ENCODE measurements around the gene FCGR1A.
"Not testable (repeated sequence)": the region's sequence is repeated elsewhere in the genome, so short reads cannot be mapped to it uniquely, and the experiment has no call there.

Gene FCGR1A

GRCh38 chr1:149777084-149777483 is 5.4 kb upstream of the FCGR1A start:
- not testable (repeated sequence) for DNase-seq (ENCODE audit: low read depth)

DNA sequence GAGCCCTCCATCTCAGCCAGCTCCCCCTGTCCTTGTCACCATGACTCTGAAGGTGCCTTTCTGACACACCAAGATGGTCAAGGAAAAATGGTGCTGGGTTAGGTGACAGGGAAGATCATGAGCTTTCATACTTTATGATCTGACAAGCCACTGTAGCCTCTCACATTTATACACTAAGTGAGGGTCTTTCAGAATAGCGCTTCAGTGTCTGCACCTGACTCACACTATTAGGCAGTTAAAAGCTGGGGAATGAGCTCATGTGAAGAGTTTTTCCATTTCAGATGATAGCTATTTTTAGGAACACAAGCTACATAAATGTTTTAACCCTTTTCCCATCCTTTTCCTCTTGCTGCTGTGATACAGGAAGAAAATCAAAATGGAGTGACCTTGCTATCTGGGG is 4.2 kb upstream of the FCGR1A start:
- not testable (repeated sequence) for DNase-seq (ENCODE audit: low read depth)

GRCh38 chr1:149781413-149781984 is 995 bp upstream of the FCGR1A start:
- DNase-seq (ENCODE audit: low read depth): not testable (repeated sequence)

DNA sequence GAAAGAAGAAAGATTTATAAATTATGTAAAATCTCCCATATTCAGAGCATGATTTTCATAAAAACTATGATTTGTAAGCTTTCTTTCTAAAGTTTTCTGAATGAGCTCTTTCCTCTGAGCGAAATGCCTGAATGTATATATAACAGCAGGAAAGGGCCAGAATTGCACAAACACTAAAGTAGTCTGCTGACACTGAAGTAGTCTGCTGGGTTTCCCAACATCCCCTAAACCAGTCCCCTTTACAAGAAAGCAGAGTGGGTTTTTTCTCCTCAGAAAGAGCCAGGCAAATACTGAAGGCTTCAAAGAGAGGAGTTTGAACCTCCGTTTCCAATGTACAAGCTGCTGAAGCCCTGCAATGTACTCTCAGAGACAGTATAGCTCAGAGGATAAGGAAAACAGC is 795 bp downstream of the FCGR1A start:
- not testable (repeated sequence) for DNase-seq (ENCODE audit: low read depth)

GRCh38 chr1:149783868-149784267 is 1.4 kb downstream of the FCGR1A start:
- not testable (repeated sequence) for DNase-seq (ENCODE audit: low read depth)

- DNase-seq (ENCODE audit: low read depth): not testable (repeated sequence)
Measured at GRCh38 chr1:149787688-149788451, 5.4 kb downstream of the FCGR1A start.

GRCh38 chr1:149792502-149792901 is 10.0 kb downstream of the FCGR1A start:
- DNase-seq (ENCODE audit: low read depth): peak; percentile 6

- peak; percentile 19 for DNase-seq (ENCODE audit: low read depth)
Measured at GRCh38 chr1:149792912-149793515, 10.5 kb downstream of the FCGR1A start.

DNA sequence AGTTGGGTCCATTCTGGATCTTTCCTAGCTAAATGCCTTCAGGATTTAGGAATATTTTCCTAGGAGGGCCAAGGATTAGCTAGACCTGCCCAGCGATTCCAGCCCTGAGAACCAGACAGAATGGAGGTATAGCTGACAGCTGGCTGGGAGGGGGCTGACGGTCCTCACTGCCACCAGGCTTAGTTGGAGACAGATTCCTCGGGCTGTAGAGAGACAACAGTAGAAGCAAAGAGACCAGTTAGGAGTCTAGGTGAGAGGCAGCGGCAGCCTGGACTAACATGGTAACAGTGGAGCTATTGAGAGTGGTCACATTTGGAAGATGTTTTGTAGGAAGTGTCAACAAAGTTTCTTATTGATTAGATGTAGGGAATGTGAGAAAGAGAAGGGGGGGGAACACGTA is 11.4 kb downstream of the FCGR1A start:
- not testable (repeated sequence) for DNase-seq (ENCODE audit: low read depth)

DNA sequence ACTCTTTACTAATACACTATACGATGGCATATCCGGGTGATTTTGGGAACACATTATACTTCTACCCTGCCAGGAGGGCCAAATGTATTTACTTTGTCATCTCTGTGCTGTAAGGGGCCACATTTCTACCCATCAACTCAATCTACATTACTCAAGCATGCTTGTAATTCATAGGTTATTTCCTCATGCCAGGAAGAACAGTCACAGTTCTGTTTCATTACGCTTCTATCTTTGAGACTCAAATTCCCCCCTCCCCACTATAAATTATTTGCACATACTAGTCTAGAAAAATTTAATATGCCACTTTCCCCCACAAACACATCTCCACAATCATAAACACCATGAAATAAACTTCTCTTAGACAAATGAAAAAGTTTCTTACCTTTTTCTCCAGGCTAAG is 19.1 kb downstream of the FCGR1A start:
- DNase-seq (ENCODE audit: low read depth): not testable (repeated sequence)

DNA sequence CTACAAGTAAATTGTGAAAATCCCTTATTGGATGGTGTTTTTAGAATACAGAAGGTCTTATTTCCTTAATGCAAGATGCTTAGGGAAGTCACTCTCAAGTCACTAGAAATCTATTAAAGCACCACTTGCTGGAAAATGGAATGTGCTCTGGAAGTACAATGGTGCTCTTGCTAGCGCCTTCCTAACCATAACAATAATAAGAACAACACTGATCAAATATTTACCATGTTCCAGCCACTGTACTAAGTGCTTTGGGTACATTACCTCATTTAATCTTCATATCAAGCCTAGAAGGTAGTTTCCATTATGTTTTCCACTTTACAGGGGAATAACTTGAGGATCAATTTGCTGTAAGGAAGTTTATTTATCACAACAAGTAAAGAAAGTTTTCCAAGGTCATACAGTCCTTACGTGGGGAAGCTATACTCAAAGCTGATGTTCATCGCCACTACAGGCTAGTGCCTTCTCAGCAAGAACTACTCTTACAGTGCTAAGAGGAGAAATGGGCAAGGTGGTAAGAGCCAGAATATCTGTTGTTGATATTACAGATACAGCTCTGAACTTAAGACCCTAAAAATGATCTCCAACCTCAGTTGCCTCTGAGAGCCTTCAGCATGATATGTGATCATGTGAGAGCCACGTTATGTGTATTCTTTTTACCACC is 22.1 kb downstream of the FCGR1A start:
- DNase-seq (ENCODE audit: low read depth): not testable (repeated sequence)

- not testable (repeated sequence) for DNase-seq (ENCODE audit: low read depth)
Measured at GRCh38 chr1:149810697-149811405, 28.4 kb downstream of the FCGR1A start.

GRCh38 chr1:149811514-149811889 is 29.0 kb downstream of the FCGR1A start:
- peak; percentile 0 for DNase-seq (ENCODE audit: low read depth)

- DNase-seq (ENCODE audit: low read depth): peak; percentile 93
Measured at GRCh38 chr1:149811890-149812829, 29.7 kb downstream of the FCGR1A start.

GRCh38 chr1:149812893-149813801 is 30.7 kb downstream of the FCGR1A start:
- DNase-seq (ENCODE audit: low read depth): peak; percentile 67

GRCh38 chr1:149820387-149820786 is 37.9 kb downstream of the FCGR1A start:
- DNase-seq (ENCODE audit: low read depth): not testable (repeated sequence)

DNA sequence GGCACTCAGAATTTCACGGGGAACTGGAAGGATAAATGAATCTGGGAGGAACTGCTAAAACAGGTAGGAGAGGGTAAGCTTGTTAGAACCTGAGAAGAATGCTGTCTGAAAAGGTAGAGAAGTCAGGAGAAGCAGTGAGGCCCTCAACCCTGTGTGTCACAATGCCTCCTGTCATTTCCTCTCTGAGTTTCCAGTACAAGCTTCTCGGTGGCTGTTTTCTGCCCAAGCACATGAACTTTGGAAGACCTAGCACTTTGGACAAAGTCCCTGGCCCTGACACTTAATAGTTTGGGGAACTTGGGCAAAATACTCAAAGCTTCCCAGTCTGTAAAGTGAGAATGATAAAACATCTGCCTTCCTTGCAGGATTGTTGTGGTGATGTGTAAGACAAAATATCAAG is 44.1 kb downstream of the FCGR1A start:
- not testable (repeated sequence) for DNase-seq (ENCODE audit: low read depth)

DNA sequence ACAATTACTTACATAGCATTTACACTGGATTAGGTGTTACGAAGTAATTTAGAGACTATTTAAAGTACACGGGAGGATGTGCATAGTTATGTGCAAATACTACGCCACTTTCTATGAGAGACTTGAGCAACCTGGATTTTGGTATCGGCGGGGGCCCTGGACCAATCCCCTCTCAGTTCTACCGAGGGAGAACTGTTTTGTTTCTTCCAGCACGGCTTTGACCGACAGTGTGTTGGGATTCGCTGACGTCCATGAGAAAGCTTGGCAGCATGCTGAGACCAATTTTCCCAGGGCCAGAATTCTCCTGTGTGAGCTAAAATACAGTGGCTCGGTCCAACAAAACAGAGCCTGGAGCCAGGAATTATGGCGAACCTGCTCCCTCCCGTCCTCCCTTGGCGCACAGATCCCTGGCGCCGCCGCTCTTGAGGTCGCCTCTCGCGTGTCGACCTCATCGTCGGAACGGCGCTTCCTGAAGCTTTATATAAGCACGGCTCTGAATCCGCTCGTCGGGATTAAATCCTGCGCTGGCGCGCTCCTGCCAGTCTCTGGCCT is 49.3 kb downstream of the FCGR1A start:
- not testable (repeated sequence) for DNase-seq (ENCODE audit: low read depth)

- not testable (repeated sequence) for DNase-seq (ENCODE audit: low read depth)
Measured at GRCh38 chr1:149832316-149833126, 50.0 kb downstream of the FCGR1A start.
